ENCODE measurements around the gene TIE1. TPM values are rescaled to one million over a fixed set of nuclear protein-coding genes. Genes with fewer than 3 reads are reported as not detected.

TIE1 gene
- total and polyA plus RNA-seq, 4 experiments from 2014 or later, result not detected

DNA sequence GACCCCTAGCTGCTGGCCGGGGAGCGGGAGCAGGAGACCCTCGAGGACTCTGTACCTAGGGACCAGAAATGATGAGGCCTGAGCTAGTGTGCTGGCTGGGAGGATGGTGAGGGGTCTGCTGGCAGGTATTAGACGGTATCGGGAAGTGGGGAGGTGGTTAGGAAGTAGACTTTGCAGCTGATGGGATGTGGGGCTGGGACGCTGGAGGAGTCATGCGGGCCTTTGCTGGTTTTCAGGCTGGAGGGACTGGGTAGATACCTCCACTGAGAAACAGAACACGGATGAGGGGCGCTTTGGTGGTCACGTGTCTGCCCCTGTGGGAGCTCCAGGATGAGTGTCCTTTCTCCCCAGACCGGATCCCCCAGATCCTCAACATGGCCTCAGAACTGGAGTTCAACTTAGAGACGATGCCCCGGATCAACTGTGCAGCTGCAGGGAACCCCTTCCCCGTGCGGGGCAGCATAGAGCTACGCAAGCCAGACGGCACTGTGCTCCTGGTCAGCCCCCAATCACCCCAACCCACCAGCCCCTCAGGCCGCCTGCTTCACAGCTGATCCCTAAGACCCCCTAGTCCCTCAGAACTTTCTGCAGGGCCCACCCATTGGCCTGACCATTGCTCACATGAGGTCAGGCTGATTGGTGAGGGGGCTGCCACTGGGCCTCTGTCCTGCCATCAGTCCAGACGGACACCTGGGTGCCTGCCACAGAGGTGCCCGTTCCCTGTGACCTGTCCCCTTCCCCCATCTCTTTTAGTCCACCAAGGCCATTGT lies 8.0 kb downstream of the TIE1 start:
- H3K4me1 Mint-ChIP-seq, result no peaks in the 10 kb centered on the region
- Histone ChIP-seq H3K27me3 (ENCODE audit: insufficient read depth, low read length) (no peaks in the 10 kb centered on the region), H3K27ac (ENCODE audit: low read depth, low read length) (no peak overlapping the region), H3K36me3 (ENCODE audit: insufficient read depth, low read length) (no peaks in the 10 kb centered on the region), H3K4me3 (ENCODE audit: low read length in 2 of 2) (no peak overlapping the region), H3K9me3 (ENCODE audit: control insufficient read depth in 1 of 2, low read length in 2 of 2) (no peaks in the 10 kb centered on the region), H3K4me1 (ENCODE audit: insufficient read depth, low read length) (no peaks in the 10 kb centered on the region)
- no peak overlapping the region for H3K27ac Mint-ChIP-seq
- H3K27me3 Mint-ChIP-seq, result peaks cover 2 to 4% of the 10 kb centered on the region in 2 donors
- ChIA-PET POLR2A (ENCODE audit: partially characterized antibody) (no interaction called here), CTCF (ENCODE audit: partially characterized antibody) (no interaction called here)
- H3K4me3 Mint-ChIP-seq, result no peak overlapping the region
- peaks cover 0 to 3% (median 0%) of the 10 kb centered on the region in 8 donors for H3K9me3 Mint-ChIP-seq
- H3K36me3 Mint-ChIP-seq, result no peaks in the 10 kb centered on the region
- DNase-seq, result no peak
- intact Hi-C loops (cut with micrococcal nuclease), result no loop called here

DNA sequence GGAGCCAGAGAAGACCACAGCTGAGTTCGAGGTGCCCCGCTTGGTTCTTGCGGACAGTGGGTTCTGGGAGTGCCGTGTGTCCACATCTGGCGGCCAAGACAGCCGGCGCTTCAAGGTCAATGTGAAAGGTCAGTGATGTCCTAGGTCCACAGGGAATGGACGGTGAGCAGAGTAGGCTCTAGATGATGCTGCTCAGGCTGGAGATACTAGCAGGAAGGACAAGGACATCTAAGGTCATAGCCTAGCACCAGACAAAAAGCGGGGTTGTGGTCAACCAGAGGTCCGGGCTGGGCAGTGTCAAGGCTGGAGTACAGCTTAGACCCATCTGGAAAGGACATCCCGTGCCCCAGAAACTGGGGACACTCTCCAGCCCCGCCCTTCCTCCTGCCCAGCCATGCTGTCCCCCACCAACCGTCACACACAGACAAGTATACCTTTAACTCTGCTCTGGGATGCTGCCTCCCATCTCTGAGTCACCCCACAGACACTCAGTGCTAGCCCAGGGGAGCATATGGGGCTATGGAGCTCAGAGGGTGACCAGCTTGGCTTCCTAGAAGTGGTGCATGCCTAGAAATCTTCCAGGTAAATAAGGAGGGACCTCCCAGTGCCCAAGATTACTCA lies 8.7 kb downstream of the TIE1 start:
- ChIA-PET CTCF (ENCODE audit: partially characterized antibody) (no interaction called here), POLR2A (ENCODE audit: partially characterized antibody) (no interaction called here)
- Histone ChIP-seq H3K9me3 (ENCODE audit: control insufficient read depth in 1 of 2, low read length in 2 of 2) (no peaks in the 10 kb centered on the region), H3K4me3 (ENCODE audit: low read length in 2 of 2) (no peak overlapping the region), H3K27me3 (ENCODE audit: insufficient read depth, low read length) (no peaks in the 10 kb centered on the region), H3K27ac (ENCODE audit: low read depth, low read length) (no peak overlapping the region), H3K4me1 (ENCODE audit: insufficient read depth, low read length) (no peaks in the 10 kb centered on the region), H3K36me3 (ENCODE audit: insufficient read depth, low read length) (no peaks in the 10 kb centered on the region)
- no peak overlapping the region for H3K4me3 Mint-ChIP-seq
- H3K4me1 Mint-ChIP-seq, result no peaks in the 10 kb centered on the region
- H3K27ac Mint-ChIP-seq, result peak overlapping the region in 1 of 7 donors; percentile 81
- peaks cover 0 to 3% (median 0%) of the 10 kb centered on the region in 8 donors for H3K9me3 Mint-ChIP-seq
- no peak for DNase-seq
- intact Hi-C loops (cut with micrococcal nuclease), result no loop called here
- peaks cover 2 to 4% of the 10 kb centered on the region in 2 donors for H3K27me3 Mint-ChIP-seq
- no peaks in the 10 kb centered on the region for H3K36me3 Mint-ChIP-seq

DNA sequence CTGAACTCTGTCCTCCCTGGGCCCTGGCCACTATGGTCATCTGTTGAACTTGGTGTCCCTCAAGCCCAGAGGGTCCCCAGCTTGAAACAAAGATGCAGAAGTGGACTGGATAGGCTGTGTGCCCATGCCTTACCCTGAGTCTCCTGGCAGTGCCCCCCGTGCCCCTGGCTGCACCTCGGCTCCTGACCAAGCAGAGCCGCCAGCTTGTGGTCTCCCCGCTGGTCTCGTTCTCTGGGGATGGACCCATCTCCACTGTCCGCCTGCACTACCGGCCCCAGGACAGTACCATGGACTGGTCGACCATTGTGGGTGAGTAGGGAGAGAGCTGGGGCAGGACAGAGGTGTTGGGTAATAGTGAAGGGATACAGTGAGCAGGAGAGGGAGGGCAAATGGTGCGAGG lies 10.7 kb downstream of the TIE1 start:
- no peaks in the 10 kb centered on the region for H3K4me1 ChIP-seq (ENCODE audit: insufficient read depth, low read length)
- no peak overlapping the region for H3K27ac ChIP-seq (ENCODE audit: low read depth, low read length)
- ChIA-PET CTCF (ENCODE audit: partially characterized antibody) (no interaction called here), POLR2A (ENCODE audit: partially characterized antibody) (no interaction called here)
- Mint-ChIP-seq H3K36me3 (no peaks in the 10 kb centered on the region), H3K27ac (no peak overlapping the region), H3K9me3 (peaks cover 0 to 3% (median 0%) of the 10 kb centered on the region in 8 donors), H3K4me3 (no peak overlapping the region), H3K4me1 (no peaks in the 10 kb centered on the region), H3K27me3 (peaks cover 2 to 4% of the 10 kb centered on the region in 2 donors)
- intact Hi-C loops (cut with micrococcal nuclease), result no loop called here
- H3K36me3 ChIP-seq (ENCODE audit: insufficient read depth, low read length), result no peaks in the 10 kb centered on the region
- H3K27me3 ChIP-seq (ENCODE audit: insufficient read depth, low read length), result no peaks in the 10 kb centered on the region
- H3K4me3 ChIP-seq (ENCODE audit: low read length in 2 of 2), result no peak overlapping the region
- no peak for DNase-seq
- no peaks in the 10 kb centered on the region for H3K9me3 ChIP-seq (ENCODE audit: control insufficient read depth in 1 of 2, low read length in 2 of 2)

DNA sequence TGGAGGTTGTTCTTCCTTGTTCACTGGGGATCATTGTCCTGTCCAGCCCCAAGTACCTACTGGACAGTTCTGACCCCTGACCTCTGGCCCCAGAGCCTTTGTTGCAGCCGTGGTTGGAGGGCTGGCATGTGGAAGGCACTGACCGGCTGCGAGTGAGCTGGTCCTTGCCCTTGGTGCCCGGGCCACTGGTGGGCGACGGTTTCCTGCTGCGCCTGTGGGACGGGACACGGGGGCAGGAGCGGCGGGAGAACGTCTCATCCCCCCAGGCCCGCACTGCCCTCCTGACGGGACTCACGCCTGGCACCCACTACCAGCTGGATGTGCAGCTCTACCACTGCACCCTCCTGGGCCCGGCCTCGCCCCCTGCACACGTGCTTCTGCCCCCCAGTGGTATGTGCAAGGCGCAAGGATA lies 11.4 kb downstream of the TIE1 start:
- POLR2A ChIA-PET (ENCODE audit: partially characterized antibody), result no interaction called here
- Mint-ChIP-seq H3K36me3 (no peaks in the 10 kb centered on the region), H3K4me1 (no peaks in the 10 kb centered on the region), H3K9me3 (peaks cover 0 to 3% (median 0%) of the 10 kb centered on the region in 8 donors), H3K4me3 (no peak overlapping the region), H3K27ac (peak overlapping the region in 1 of 7 donors; percentile 53), H3K27me3 (peaks cover 2 to 4% of the 10 kb centered on the region in 2 donors)
- CTCF ChIA-PET (ENCODE audit: partially characterized antibody), result no interaction called here
- no peaks in the 10 kb centered on the region for H3K36me3 ChIP-seq (ENCODE audit: insufficient read depth, low read length)
- no peak for DNase-seq
- no peaks in the 10 kb centered on the region for H3K4me1 ChIP-seq (ENCODE audit: insufficient read depth, low read length)
- intact Hi-C loops (cut with micrococcal nuclease), result no loop called here
- no peak overlapping the region for H3K4me3 ChIP-seq (ENCODE audit: low read length in 2 of 2)
- H3K27me3 ChIP-seq (ENCODE audit: insufficient read depth, low read length), result no peaks in the 10 kb centered on the region
- H3K27ac ChIP-seq (ENCODE audit: low read depth, low read length), result no peak overlapping the region
- no peaks in the 10 kb centered on the region for H3K9me3 ChIP-seq (ENCODE audit: control insufficient read depth in 1 of 2, low read length in 2 of 2)

DNA sequence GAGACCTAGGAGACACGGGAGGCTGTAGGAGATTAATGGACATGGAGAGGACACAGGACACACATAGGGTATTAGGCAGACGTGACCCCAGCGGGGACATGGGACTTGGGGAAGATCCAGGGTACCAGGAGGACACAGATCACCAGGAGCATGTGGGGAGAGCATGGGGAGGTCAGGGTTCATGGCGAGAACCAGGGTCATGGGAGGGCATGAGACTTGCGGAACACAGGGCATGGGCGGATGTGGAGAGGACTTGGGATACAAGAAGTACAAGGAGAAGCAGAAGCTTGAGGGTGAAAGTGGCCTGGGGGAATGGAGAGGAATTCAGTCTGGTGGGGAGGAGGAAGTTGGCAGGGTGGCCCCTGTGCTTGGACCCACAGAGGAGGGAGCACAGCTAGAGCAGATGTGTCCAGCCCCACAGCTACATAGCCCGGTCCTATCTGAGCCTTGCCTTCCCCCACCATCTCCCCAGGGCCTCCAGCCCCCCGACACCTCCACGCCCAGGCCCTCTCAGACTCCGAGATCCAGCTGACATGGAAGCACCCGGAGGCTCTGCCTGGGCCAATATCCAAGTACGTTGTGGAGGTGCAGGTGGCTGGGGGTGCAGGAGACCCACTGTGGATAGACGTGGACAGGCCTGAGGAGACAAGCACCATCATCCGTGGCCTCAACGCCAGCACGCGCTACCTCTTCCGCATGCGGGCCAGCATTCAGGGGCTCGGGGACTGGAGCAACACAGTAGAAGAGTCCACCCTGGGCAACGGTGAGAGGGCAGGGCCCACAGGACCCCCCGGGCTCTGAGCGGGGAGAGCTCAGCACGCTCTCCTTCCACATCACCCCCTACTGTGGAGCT lies 12.1 kb downstream of the TIE1 start:
- no peak overlapping the region for H3K4me3 Mint-ChIP-seq
- H3K27me3 Mint-ChIP-seq, result peaks cover 1 to 2% of the 10 kb centered on the region in 2 donors
- peak overlapping the region in 1 of 7 donors; percentile 53 for H3K27ac Mint-ChIP-seq
- H3K4me3 ChIP-seq (ENCODE audit: low read length in 2 of 2), result no peak overlapping the region
- no peaks in the 10 kb centered on the region for H3K36me3 Mint-ChIP-seq
- no peak overlapping the region for H3K27ac ChIP-seq (ENCODE audit: low read depth, low read length)
- no peaks in the 10 kb centered on the region for H3K4me1 ChIP-seq (ENCODE audit: insufficient read depth, low read length)
- DNase-seq, result no peak
- intact Hi-C loops (cut with micrococcal nuclease), result no loop called here
- H3K4me1 Mint-ChIP-seq, result no peaks in the 10 kb centered on the region
- H3K36me3 ChIP-seq (ENCODE audit: insufficient read depth, low read length), result no peaks in the 10 kb centered on the region
- no peaks in the 10 kb centered on the region for H3K9me3 ChIP-seq (ENCODE audit: control insufficient read depth in 1 of 2, low read length in 2 of 2)
- peaks cover 0 to 3% (median 0%) of the 10 kb centered on the region in 8 donors for H3K9me3 Mint-ChIP-seq
- no peaks in the 10 kb centered on the region for H3K27me3 ChIP-seq (ENCODE audit: insufficient read depth, low read length)
- CTCF ChIA-PET (ENCODE audit: partially characterized antibody), result no interaction called here
- POLR2A ChIA-PET (ENCODE audit: partially characterized antibody), result no interaction called here

DNA sequence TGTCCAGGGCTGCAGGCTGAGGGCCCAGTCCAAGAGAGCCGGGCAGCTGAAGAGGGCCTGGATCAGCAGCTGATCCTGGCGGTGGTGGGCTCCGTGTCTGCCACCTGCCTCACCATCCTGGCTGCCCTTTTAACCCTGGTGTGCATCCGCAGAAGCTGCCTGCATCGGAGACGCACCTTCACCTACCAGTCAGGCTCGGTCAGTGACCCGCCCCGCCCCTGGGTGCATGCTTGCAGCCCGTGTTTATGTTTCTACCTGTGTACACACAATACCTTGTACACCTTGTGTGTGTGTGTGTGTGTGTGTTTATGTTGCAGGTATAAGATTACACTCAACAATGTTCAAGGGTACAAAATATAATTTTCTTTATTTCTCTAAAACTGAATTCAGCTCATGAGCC lies 13.0 kb downstream of the TIE1 start:
- no peak for DNase-seq
- peaks cover 0 to 3% (median 0%) of the 10 kb centered on the region in 8 donors for H3K9me3 Mint-ChIP-seq
- CTCF ChIA-PET (ENCODE audit: partially characterized antibody), result no interaction called here
- no peak overlapping the region for H3K27ac ChIP-seq (ENCODE audit: low read depth, low read length)
- H3K27ac Mint-ChIP-seq, result no peak overlapping the region
- no peaks in the 10 kb centered on the region for H3K4me1 Mint-ChIP-seq
- H3K27me3 ChIP-seq (ENCODE audit: insufficient read depth, low read length), result no peaks in the 10 kb centered on the region
- H3K4me3 Mint-ChIP-seq, result no peak overlapping the region
- no peak overlapping the region for H3K4me3 ChIP-seq (ENCODE audit: low read length in 2 of 2)
- H3K27me3 Mint-ChIP-seq, result peaks cover 1 to 2% of the 10 kb centered on the region in 2 donors
- POLR2A ChIA-PET (ENCODE audit: partially characterized antibody), result no interaction called here
- intact Hi-C loops (cut with micrococcal nuclease), result no loop called here
- no peaks in the 10 kb centered on the region for H3K9me3 ChIP-seq (ENCODE audit: control insufficient read depth in 1 of 2, low read length in 2 of 2)
- H3K4me1 ChIP-seq (ENCODE audit: insufficient read depth, low read length), result no peaks in the 10 kb centered on the region
- H3K36me3 Mint-ChIP-seq, result no peaks in the 10 kb centered on the region
- H3K36me3 ChIP-seq (ENCODE audit: insufficient read depth, low read length), result no peaks in the 10 kb centered on the region

DNA sequence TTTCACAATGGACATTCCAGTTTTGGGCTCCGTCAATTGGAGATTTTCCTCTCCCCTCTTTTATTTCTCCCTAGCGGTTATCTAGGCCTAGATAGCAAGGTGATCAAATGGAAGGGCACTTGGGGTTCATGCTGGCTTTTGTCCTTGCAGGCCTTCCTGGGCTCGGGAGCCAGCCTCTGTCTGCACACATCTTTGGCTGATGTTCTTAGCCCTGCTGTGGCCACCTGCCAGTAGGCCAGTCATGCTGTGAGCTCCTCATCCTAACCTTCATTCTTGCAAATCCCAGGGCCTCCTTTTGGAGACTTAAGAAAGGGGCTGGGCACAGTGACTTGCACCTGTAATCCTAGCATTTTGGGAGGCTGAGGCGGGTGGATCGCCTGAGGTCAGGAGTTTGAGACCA lies 13.5 kb downstream of the TIE1 start:
- ChIA-PET POLR2A (ENCODE audit: partially characterized antibody) (no interaction called here), CTCF (ENCODE audit: partially characterized antibody) (no interaction called here)
- no peaks in the 10 kb centered on the region for H3K9me3 ChIP-seq (ENCODE audit: control insufficient read depth in 1 of 2, low read length in 2 of 2)
- Mint-ChIP-seq H3K4me3 (no peak overlapping the region), H3K36me3 (no peaks in the 10 kb centered on the region), H3K9me3 (peaks cover 0 to 2% (median 0%) of the 10 kb centered on the region in 8 donors), H3K4me1 (no peaks in the 10 kb centered on the region), H3K27ac (no peak overlapping the region), H3K27me3 (peaks cover 1 to 2% of the 10 kb centered on the region in 2 donors)
- no peaks in the 10 kb centered on the region for H3K27me3 ChIP-seq (ENCODE audit: insufficient read depth, low read length)
- no peak overlapping the region for H3K4me3 ChIP-seq (ENCODE audit: low read length in 2 of 2)
- no peak for DNase-seq
- intact Hi-C loops (cut with micrococcal nuclease), result no loop called here
- no peaks in the 10 kb centered on the region for H3K36me3 ChIP-seq (ENCODE audit: insufficient read depth, low read length)
- H3K4me1 ChIP-seq (ENCODE audit: insufficient read depth, low read length), result no peaks in the 10 kb centered on the region
- no peak overlapping the region for H3K27ac ChIP-seq (ENCODE audit: low read depth, low read length)

All from CD4-positive, alpha-beta memory T cell (primary cell).